Ecto neural progenitor cell (in vitro differentiated cells): ENCODE data around the gene NDUFA13.
"Not testable (repeated sequence)": the region's sequence is repeated elsewhere in the genome, so short reads cannot be mapped to it uniquely, and the experiment has no call there.

Experiments
- DNase-seq: peaks from one replicate; pipeline ENCODE4 v3.0.0-alpha.2; 2018; ENCODE audit warnings: low spot score

The NDUFA13 gene

DNA sequence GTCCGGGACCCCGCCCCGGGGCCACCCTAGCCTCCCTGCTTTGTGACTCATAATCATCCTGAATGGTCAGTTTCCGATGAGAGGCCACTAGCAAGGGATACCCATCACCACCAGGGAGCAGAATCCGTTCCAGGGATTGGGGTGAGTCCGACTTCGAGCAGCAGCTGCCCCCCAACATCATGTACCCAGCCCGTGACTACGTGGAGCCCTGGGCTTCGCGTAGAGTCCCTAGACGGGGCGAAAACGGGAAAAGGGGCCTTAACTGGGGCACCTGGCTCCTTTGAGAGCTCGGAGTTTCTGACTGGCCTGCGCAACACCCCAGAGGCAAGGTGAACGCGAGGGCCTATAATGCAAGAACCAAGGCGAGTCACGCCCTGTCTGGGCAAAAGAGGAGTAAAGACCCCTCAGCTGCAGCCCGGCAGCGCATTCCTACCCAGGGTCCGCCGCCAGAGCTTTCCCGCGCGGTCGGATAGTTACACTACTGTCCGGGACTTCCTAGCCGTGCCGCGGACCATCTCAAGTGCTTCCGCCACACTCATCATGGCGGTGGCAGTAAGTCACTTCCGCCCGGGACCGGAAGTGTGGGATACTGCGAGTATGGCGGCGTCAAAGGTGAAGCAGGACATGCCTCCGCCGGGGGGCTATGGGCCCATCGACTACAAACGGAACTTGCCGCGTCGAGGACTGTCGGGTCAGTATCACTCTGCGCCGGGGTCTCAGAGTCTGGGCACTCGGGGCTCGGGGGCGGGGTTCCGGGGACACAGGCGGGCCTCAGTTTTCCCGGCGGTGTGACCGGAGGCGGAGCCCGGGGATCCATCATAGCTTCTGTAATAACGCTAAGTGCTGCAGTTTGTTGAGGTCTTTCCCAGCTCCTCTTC lies at the start of gene NDUFA13:
TSS of gene NDUFA13 (plus strand) at position 584 of the 878 bp plus-strand sequence. CDS start at position 598, 14 bp downstream.
- peak; percentile 96 for DNase-seq

DNA sequence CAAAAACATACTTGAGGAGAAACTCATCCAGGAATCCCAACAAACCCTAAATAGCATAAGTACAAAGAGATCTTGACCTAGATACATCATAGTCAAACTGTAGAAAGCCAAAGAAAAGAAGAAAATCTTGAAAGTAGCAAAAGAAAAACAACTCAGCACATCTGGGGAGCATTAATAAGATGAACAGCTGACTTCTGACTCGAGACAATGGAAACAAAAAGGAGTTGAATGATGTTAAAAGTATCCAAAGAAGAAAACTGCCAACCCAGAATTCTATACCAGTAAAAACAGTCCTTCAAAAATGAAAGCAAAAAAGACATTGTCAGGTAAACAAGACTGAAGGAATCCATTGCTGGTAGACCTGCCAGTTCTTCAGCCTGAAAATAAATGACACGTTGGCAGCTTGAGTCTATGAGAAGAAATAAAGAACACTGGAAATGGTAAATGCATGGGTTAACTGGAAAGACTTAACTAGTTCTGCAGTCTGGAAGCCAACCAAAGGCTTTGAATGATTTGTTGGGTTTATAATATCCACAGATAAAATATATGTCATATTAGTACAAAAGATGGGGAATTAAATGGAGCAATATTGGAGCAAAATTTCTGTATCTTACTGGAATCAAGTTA lies 47.5 kb upstream of the NDUFA13 start:
- no peak for DNase-seq

DNA sequence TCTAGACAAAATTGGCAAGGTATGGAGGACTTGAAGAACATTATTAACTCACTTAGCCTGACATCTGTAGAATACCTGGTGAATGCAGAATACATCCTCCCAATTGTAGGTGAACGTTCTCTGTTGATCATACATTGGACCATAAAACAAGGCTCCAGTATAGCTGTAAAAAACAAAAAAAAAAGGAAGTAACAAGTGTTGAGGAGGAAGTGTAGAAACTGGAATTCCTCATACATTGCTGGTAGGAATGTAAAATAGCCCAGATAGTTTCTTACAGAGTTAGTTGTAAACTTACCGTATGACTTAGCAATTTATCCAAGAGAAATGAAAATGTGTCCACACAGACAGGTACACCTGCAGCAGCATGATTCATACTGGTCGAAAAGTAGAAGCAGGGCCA lies 45.4 kb upstream of the NDUFA13 start:
- no peak for DNase-seq

DNA sequence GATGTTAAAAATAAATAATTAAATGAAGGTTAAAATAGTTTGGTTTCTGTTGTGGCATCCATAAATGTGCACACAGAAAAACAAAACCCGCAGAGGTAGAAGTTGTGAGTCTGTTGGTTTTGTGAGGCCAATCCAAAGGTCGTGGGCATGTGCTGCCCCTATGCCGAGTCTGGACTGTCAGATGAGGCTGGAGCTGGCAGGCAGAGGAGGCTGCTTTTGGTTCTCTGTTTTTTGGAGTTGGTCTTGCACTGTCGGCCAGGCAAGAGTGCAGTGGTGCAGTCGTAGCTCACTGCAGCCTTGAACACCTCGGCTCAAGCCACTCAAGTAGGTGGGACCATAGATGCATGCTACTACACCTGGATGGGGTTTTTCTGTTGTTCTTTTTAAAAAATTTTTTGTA lies 44.3 kb upstream of the NDUFA13 start:
- DNase-seq, result no peak

DNA sequence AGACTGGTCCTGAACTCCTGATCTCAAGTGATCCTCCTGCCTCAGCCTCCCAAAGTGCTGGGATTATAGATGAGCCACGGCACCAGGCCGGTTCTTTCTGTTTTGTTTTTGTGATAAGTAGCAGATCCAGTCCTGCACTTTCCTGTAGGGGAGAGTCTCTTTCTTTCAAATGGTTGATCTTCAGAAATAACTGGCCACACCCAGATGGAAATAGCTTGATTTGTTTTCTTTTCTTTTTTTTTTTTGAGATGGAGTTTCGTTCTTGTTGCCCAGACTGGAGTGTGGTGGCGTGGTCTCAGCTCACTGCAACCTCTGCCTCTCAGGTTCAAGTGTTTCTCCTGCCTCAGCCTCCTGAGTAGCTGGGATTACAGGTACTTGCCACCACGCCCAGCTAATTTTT lies 43.9 kb upstream of the NDUFA13 start:
- not testable (repeated sequence) for DNase-seq

DNA sequence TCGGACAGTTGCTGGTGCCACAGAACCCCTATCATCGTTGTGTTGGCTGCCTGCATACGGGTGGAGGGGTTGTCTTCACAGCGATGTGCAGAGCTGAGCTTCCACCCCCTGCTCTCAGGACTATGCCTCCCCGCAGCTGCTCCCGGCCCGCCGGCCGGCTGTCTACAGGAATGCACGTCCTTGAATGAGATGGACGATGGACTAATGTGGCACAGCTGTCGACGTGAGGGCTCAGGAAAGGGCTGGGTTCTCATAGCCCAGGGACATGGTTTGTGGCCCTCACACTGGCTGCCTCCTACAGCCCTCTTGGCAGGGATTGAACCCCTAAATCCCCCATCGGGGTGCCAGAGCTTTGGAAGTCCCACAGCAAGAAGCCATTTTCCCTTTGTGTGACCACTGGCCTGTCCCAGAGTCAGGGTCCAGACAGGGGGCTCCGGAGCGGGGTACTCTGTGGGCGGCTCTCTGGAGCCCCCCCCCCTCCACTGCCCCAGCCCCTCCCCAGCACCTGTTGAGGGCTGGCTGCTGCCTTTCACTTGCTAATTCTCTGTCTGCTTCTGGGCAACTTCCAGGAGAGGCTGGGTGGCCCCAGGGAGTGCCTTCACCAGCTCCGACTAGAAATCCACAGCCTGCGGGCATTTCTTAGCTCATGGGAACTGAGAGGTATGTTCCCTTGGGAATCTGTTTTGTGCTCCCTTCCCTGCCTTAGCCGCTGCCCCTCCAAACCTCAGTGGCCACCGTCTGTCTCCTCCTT lies 40.8 kb upstream of the NDUFA13 start:
- no peak for DNase-seq

DNA sequence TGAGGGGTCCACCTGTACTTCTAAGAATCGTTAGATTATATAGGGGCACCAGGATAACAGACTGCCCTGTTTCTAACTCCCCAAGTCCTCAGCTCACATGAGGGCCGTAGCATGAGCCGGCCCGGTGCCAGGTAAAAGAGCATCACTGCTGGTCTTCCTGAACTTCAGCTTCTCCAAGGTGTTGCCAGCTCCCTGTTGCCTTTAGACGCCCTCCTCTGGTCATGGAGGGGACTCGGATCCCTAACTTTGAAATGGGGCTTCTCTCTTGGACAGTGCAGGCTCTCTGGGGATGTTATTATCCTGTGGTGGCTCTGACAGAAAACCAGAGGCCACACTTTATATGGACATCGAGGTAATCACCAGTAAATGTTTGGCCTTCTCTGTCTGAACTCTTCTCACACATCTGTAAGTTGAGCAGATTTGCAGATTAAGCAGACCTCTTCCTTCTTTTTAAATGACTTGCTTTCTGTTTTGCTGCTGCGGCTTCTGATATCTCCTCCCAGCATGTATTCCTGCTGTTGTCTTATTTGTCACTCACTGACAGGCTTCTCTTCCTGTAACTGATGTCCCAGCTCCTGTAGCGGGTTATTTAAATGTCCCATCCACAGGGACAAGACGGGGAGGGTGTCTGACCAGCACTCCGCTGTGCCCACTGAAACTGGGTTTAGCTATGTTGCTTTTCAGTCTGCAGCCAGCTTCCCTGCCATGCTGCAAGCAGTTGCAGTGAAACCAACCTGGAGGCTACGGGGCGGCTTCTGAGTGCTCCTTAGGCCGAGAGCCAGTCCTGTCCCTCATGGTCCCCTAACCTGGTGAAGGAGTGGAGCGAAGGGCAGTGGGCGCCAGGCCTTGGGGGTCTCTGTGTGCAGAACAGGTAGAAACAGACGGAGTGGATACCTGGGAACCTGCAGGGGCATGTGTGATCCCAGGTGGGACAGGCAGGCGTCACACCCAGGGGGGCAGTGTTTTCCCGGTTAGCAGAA lies 39.9 kb upstream of the NDUFA13 start:
- DNase-seq, result no peak

DNA sequence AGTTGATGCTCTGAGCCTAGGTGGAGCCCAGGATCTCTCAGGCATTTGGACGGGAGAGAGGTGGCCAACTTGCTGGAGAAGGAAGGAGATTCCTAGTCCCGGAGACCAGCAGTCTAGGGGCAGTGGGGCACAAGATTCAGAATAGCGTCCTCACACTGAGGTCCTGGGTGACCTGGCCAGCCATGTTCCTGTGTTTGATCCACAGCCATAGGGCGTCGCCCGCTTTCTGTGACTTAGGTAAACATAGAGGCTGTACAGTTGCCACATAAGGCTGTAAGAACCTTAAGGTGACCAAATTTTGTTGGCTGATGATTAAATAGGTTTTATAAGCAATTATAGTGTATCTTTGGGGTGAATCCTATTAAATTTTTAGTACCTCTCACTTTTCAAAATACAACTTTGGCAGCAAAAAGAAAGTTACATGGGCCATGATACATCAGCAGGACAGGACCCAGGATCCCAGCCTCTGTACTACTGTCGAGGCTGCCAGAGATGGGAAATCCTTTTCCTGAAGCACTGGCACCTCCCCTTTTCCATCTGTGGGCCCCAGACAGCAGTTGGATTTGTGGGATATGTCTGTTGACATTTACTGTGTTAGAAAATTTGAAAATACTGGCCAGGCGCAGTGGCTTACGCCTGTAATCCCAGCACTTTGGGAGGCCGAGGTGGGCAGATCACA lies 38.2 kb upstream of the NDUFA13 start:
- no peak for DNase-seq

DNA sequence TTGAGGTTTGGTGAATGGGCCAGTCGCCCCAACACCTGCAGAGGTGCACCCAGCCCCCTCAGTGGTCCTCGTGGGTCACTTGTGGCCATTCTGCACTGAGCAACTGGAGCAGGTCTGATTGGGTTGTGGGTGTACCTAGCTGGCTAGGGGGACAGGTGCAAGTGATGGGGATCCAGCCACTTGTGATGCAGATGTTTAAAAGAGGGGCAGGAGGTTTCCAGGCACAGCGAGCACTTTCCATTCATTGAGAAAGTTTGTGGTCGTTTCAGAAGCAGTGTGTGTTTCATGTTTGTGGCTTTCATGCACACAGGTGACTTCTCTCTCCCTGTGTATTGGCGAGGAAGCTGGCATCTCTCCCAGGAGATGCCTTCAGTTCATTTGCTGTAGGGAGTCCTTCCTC lies 35.3 kb upstream of the NDUFA13 start:
- no peak for DNase-seq

DNA sequence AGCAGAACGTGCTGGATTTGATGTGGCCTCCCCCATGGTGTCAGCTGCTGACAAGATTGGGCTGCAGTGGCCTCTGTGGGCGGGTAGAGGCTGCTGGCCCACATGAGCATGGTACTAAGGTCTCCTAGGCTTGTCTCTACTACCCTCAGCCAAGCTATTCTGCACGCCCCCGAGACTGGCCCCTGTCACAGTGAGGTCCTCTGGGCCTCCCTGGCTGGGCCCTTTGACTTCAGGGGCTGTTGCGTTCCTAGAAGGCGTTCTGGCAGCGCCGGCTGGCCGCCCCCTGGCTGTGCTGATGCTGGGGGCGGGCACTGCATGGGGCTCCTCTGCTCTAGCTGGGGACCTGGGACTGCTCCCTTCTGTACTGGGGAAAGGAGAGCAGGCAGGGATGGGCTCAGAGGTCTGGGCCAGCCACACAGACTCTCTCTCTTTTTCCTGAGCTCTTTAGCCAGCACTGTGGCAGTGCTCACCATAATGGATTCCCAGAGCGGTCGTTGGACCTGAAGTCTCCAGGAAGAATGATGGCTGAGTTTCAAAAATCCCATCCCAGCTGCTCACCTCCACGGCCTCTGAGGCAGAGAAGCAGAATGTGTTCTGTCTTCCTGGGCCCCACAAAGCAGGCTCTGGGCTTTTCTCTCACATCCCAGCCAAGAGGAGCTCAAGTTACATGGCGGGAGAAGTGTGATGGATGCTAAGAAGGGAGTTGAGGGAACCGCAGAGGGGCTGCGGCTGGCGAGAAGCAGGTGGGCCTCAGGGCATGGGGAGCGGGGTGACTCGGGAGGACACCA lies 33.0 kb upstream of the NDUFA13 start:
- no peak for DNase-seq

DNA sequence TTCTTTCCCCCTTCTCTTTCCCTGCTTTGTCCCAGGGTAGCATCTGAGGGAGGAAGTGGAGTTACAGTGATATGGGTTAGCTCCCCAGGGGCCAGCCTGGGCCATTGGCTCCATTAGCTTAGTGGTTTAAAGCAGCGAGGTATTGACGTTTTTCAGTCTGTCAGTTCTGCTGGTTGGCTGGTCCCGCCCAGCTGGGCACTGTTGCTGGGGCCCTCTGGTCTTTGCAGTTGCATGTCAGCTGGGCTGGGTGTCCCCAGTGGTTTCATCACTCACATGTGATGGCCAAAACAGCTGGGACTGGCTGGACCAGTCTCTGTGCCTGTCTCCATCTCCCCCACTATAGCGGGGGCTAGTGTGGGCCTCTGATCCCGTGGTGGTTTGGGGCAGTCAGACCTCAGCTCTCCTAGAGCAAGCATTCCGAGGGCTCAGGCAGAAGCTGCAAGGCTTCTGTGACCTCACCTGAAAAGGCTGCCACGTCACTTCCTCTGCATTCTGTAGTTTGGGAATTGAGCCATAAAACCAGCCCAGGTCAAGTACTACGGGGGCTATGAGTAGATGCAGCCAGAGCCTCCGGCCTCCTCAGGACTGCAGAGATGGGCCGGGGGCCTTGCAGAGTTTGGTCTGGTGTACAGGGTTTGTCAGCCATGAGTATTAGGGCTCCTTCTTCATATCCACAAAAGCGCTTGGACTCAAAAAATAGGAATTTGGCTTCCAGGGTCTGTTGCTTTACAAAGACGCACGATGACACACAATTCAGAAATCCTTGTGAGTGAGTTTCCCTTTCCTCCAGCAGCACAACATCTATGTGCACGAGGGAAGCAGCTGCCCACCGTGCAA lies 30.6 kb upstream of the NDUFA13 start:
- no peak for DNase-seq

DNA sequence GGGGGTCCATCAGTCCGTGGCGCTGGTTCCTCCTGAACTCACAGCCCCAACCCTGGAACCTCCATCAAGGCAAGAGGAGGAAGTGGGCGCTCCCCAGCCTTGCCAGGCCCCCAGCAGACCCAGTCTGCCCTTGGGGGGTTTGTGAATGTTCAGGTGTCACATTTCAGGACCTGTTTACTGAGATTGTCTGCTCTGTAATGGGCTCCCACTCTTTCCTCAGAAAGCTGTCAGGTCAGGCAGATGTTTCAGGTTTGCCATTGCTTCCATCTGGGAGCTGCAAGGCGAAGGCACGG lies 30.1 kb upstream of the NDUFA13 start:
- no peak for DNase-seq

DNA sequence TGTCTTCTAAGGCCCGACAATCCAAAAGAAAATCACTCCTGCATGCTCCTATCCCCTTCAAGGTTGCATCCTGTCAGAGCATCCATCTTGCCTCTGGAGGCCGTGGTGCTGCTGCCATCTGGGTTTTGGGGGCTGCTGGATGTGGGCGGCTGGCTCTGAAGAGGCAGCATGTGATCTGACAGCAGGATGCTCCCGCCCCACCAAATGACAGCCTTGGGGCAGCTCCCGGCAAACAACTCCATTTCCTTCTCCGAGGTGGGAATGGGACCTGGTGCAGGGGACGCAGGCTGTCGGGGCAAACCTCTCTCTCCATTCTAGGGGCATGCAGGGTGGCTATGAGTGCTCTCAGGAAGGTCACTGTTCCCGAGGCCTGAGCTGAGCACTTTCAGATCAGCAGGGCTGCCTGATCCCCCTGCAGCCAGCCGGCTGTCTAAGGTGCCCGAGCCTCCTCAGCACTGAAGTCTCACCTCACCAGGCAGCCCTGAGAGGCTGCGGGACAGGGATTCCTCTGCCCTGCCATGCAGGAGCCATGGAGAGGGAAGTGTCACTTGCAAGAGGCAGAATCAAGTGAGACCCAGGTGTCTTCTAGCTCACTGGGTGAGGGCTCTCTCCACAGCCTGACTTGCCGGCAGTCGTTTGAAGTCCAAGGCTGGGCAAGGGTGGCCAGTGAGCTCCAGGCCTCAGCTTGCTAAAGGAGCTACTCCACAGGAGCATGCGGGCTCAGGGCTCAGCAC lies 29.5 kb upstream of the NDUFA13 start:
- no peak for DNase-seq

DNA sequence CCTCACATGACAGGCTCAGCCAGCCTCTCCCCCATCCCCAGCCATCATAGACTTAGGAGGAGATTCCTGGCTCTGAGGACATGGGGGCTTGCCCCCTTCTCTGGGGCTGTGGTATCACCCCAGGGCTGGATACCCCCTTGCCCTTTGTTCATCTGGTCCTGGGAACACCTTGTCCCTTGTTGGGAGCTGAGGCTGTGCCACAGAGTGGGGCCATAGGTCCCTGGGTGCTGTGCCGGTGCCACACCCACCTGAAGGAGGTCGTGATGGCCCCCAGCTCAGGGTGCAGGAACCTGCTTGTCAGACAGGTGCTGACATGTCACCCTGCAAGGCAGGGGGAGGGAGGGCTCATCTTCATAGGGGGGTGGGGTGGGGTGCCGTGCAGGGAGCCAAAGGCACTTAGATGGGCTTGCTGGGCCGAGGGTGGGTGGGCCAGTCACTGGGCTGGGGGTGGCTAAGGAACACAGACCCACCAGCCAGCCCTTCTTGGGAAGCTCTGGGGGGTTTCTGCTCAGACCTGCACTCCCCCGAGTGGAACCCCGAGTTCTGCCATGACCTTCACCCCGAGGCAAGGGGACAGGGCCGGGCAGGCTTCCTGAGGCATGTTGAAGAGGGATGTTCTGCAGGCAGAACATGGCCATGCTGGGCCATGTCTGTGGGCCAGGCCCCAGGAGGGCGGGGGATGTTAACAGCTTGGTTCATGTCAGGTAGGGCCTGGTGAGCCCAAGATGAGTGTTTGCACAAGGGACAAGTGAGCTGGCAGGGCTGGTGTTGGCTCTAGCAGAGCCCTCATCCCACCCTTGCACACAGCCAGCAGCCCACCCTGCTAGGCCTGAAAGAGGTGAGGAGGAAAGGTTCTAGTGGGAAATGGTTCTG lies 28.7 kb upstream of the NDUFA13 start:
- no peak for DNase-seq

DNA sequence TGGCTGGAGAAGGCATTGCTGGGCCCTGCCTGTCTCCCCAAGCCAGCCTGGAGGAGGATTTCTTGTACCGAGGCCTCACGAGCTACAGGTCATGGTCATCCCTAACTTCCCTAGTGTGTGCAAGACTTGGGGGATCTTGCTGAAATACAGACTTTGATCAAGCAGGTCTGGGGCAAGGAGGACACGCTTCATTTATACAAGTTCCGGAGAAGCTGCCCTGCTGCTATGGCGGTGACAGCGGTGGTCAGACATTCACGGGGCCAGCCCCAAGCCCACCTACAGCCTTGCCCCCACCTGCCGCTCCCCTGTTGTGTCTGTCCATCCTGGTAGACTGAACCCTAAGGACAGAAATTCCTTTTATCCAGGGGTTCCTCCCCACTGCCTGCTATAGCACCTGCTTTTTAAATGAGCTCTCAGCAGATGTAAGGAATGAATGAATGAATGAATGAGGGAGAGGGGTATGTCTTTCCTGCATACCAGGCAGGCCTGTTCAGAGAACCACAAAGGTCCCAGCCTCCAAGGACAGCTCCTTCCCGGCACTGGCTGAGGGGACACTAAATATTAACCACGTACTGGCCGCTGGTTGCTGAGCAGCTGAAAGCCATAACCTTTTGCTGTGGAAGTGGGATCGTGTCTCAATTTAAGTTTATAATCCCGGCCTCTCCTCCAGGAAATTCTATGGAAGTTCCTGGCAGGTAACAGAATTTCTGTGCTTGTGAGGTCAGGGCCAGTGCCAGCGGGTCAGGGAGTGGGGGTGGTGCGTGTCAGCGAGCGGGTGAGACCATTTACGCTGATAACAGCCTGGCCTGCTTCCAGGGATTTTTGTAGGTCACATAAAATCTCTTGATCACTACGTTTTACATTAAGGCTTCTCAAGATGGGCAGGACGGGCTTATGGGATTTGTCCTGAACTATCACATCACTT lies 27.8 kb upstream of the NDUFA13 start:
- DNase-seq, result no peak

DNA sequence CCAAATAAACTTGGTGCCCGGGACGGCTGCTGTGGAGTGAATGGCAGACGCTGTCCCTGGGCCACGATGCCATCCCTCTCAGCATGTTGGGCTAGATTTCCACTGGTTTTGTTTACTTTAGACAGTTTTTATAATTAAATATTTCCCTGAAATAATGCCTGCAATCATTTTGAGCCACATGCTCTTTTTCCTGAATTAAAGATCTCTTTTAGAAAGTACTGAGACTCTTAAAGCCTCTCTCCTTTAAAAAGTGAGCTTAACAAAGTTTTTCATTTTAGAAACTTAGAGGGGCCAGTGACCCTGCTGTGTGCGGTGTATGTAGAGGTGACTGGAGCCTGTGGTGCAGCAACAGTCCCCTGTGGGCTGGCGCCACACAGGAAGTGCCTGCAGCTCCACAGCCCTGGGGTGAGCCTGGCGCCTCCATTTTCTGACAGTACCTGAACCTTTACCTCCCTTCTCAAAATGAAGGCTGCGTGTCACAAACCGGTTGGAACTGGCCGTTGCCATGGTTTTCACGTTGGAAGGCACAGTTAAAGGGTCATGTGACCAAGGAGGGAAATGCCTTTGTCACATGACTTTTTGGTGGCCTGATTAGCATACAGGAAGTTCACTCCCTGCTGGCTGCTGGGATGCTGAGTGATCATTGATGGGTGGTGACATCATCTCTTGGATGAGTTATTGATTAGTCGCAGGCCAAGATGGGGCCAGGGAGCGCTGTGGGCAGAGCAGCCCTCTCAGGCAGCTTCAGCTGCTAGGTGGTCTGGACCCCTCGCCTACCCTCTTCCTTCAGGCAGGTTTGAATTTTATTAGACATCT lies 26.9 kb upstream of the NDUFA13 start:
- peak; percentile 82 for DNase-seq
